Ovary (tissue), 9 donors: Measurements from ENCODE around the gene FKBP15. TPM values are rescaled to one million over a fixed set of nuclear protein-coding genes. Genes with fewer than 3 reads are reported as not detected.

Experiments used
- DNase-seq, 5 donors: peaks; one replicate each; pipeline ENCODE4 v3.0.0-alpha.2; 2019 to 2020
- H3K27ac ChIP-seq, 2 donors: fragments of 200-600 bp; one replicate each; pipeline versions ENCODE4 v1.5.1 to v1.8.0; 2019 to 2022
- H3K27me3 ChIP-seq: fragments of 200-600 bp; one replicate; pipeline ENCODE4 v1.8.0; 2022
- H3K36me3 ChIP-seq: fragments of 200-600 bp; sonication (generic); one replicate; pipeline ENCODE4 v1.5.1; 2019
- H3K4me1 ChIP-seq: one replicate; pipeline ENCODE4 v1.8.1; 2013; ENCODE audit warnings: mild to moderate bottlenecking, moderate library complexity; ENCODE audit not compliant: insufficient read depth
- H3K4me3 ChIP-seq: fragments of 200-600 bp; sonication (generic); one replicate; pipeline ENCODE4 v1.5.1; 2017
- H3K9me3 ChIP-seq, 2 donors: fragments of 200-600 bp in 1 of 2; sonication (generic) in 1 of 2; one replicate each; pipeline versions ENCODE4 v1.5.1 to v1.8.1; 2013 to 2019; ENCODE audit warnings: mild to moderate bottlenecking in 1 of 2, moderate library complexity in 1 of 2
- EP300 ChIP-seq: sonication (generic); formaldehyde crosslinking; IDR thresholded peaks from one replicate; pipeline ENCODE4 v1.6.1; 2017; ENCODE audit warnings: antibody characterized with exemption
- POLR2A ChIP-seq: fragments of 450-650 bp; IDR thresholded peaks from one replicate; pipeline ENCODE4 v1.6.1; 2017; ENCODE audit warnings: antibody characterized with exemption, mild to moderate bottlenecking, moderate library complexity
- WGBS, 3 donors: extraction: QIAGEN DNeasy Blood & Tissue Kit in 1 of 3; methylation state at CpG; one replicate each; pipeline versions ENCODE4 v1.1.5 to v1.1.7; 2013 to 2017; 5-methylcytosine and 5-hydroxymethylcytosine counted together
- intact Hi-C, 4 donors: fragments of 100-400 bp; cut with DNase I; formaldehyde crosslinking; loops; one replicate each; pipeline versions ENCODE4 v1.11.0 to v1.15.1; 2022 to 2023
- polyA plus RNA-seq, 2 donors: library from polyadenylated mRNA; stranded (reverse); fragments of 200-250 nt in 1 of 2; fragments of 350-450 nt in 1 of 2; fragmentation: Illumina TruSeq in 1 of 2; extraction: RNeasy Lipid Tissue Mini Kit (QIAGEN cat#74804) in 1 of 2; gene quantifications; one replicate each; pipeline ENCODE4 v1.2.3, GENCODE V29; 2013 to 2014
- total RNA-seq, 7 donors: library from RNA; depleted of rRNA in 2 of 7; stranded (reverse); fragments of >200 nt in 2 of 7; fragmentation: NEBNext Ultra II Directional in 3 of 7; extraction: Animal tissue kit (Norgen Biotek cat#: 25700) in 3 of 7; gene quantifications; one replicate each; pipeline versions ENCODE4 v1.1.0 to v1.2.4, GENCODE V29; 2016 to 2023
- TF ChIP-seq, protein P1 (sequence below), 3 donors: fragments of 450-650 bp in 2 of 3; fragments of 200-600 bp in 1 of 3; IDR thresholded peaks; one replicate each; pipeline versions ENCODE4 v1.5.1 to v1.8.0; 2016 to 2022; ENCODE audit warnings: antibody characterized with exemption in 3 of 3, mild to moderate bottlenecking in 1 of 3
- donor health status: DM: no; HTN: no; CAD: no; lungs with moderate emphysema.
- donor health status: DM: no; HTN: no; CAD: no.
- donor health status: Bipolar disorder and iron deficiency.
- donor health status: DM: yes; HTN: yes; CAD: no.
- donor health status: DM: no; HTN: no; CAD: no.
- donor health status: DM: yes; HTN: yes; CAD: no.

FKBP15 gene
- total and polyA plus RNA-seq, 9 donors: 10.9 to 32.9 (median 20.2) TPM

DNA sequence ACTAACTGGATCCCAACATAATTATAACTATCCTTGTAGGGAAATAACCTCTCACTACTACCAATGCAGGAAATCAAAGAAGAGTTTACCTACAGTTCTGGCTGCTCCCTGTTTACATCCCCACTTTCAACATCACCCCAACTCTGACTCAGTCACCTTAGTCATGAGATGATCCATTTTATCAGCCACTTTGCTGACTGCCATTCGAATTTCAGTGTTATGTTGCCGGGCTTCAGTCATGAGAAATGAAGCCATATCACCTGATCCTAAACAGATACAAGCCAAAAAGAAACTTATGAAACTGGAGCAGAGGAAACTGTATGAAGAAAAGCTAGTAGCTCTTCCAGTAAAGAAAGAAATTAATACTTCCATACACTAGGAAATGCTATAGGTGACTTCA lies 36.5 kb downstream of the FKBP15 start:
- Histone ChIP-seq H3K27ac (no peak overlapping the region), H3K27me3 (no peaks in the 10 kb centered on the region), H3K36me3 (no peaks in the 10 kb centered on the region), H3K4me1 (no peaks in the 10 kb centered on the region), H3K4me3 (no peak overlapping the region), H3K9me3 (no peaks in the 10 kb centered on the region)
- no peak for DNase-seq
- 92 to 100% (median 95%) methylated on average over 2 of the region's 2 CpGs for WGBS, 3 donors
- intact Hi-C loops: no loop called here
- TF ChIP-seq EP300 (no peak), POLR2A (no peak)
- TF ChIP-seq, protein P1, sequence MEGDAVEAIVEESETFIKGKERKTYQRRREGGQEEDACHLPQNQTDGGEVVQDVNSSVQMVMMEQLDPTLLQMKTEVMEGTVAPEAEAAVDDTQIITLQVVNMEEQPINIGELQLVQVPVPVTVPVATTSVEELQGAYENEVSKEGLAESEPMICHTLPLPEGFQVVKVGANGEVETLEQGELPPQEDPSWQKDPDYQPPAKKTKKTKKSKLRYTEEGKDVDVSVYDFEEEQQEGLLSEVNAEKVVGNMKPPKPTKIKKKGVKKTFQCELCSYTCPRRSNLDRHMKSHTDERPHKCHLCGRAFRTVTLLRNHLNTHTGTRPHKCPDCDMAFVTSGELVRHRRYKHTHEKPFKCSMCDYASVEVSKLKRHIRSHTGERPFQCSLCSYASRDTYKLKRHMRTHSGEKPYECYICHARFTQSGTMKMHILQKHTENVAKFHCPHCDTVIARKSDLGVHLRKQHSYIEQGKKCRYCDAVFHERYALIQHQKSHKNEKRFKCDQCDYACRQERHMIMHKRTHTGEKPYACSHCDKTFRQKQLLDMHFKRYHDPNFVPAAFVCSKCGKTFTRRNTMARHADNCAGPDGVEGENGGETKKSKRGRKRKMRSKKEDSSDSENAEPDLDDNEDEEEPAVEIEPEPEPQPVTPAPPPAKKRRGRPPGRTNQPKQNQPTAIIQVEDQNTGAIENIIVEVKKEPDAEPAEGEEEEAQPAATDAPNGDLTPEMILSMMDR (IDR thresholded peaks at IDR 0.05): no peak

DNA sequence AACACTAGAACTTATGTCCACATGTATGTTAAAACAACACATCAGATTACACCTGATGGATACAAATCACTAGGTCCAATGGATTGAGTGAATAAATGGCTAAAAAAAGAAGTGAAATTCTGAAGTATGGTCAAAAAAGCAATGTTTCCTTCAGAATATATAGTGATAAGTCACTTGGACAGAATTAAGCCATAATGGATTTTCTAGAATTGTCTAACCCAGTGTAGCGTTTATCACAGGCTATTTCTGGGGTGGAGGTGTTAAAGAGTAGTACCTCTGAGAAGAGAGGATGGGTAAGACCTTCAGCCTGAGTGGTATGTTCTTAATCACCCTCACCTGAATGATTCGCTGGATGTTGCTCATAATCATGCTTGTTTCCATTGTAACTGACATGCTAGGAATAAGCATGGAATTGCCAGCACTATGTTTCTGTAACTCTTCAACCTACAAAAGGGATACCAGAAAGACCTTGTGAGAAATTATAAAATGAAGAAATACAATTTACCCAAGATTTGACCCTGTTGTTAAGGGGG lies 37.1 kb downstream of the FKBP15 start:
- Histone ChIP-seq H3K27ac (no peak overlapping the region), H3K27me3 (no peaks in the 10 kb centered on the region), H3K4me3 (no peak overlapping the region), H3K9me3 (no peaks in the 10 kb centered on the region), H3K4me1 (no peaks in the 10 kb centered on the region), H3K36me3 (no peaks in the 10 kb centered on the region)
- no peak for TF ChIP-seq EP300
- TF ChIP-seq POLR2A: no peak
- TF ChIP-seq, protein P1 (IDR thresholded peaks at IDR 0.05): no peak
- WGBS, 3 donors: 96 to 98% (median 98%) methylated on average over 2 of the region's 2 CpGs
- no peak for DNase-seq
- intact Hi-C loops: no loop called here

DNA sequence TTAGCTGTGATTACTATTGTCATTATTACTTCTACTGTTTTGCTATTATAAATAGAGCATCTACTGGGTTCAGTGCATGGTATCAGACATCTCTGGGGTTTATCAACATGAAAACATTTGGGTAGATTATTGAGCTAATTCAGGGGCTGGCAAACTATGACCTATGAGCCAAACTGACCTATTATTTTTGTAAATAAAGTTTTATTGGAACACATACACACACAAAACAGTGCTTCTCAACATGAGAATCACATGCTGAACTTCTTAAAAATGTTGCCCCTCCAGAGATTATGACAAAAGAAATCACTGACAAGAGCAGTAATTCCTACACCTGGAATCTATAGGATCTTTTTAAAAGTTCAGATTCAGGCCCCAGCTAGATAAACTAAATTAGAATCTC lies 39.9 kb downstream of the FKBP15 start:
- TF ChIP-seq, protein P1 (IDR thresholded peaks at IDR 0.05): no peak
- TF ChIP-seq POLR2A (no peak), EP300 (no peak)
- no peaks in the 10 kb centered on the region for H3K36me3 ChIP-seq
- intact Hi-C loops: no loop called here

DNA sequence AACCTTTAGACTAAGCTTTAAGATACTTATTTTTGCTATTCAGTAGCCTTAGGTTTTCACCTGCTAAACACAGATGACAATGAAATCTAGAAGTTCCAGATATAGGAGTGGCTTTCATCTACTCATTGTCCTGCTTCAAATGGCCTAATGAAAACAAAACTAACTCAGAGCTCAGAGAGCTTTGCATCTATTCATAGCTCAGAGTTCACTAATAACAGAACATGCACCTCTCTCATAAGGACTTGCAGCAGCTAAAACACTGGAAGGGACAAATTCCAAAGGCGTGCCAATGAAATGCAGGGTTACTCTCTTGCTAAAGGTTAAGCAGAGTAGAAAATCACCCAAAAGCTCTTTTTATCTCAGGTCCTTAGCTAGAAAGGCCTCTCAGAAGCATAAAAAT lies 41.2 kb downstream of the FKBP15 start:
- Histone ChIP-seq H3K27me3 (no peaks in the 10 kb centered on the region), H3K36me3 (no peaks in the 10 kb centered on the region), H3K9me3 (no peaks in the 10 kb centered on the region), H3K4me3 (no peak overlapping the region), H3K27ac (no peak overlapping the region), H3K4me1 (no peaks in the 10 kb centered on the region)
- DNase-seq: no peak
- intact Hi-C loops: no loop called here
- 0 to 94% (median 92%) methylated on average over 1 of the region's 1 CpG for WGBS, 3 donors
- TF ChIP-seq EP300: no peak
- TF ChIP-seq POLR2A: no peak
- TF ChIP-seq, protein P1 (IDR thresholded peaks at IDR 0.05): no peak

More for the DNA sequence above, 39.9 kb downstream of the FKBP15 start:
- Histone ChIP-seq H3K4me3 (no peak overlapping the region), H3K27me3 (no peaks in the 10 kb centered on the region), H3K9me3 (no peaks in the 10 kb centered on the region), H3K4me1 (no peaks in the 10 kb centered on the region), H3K27ac (no peak overlapping the region)
- DNase-seq: no peak
